Stimulated activated naive CD4-positive, alpha-beta T cell treated with Interleukin-2 at 50 U/mL for 16 hours (primary cell): ENCODE data around the gene ESPN.
A peak's percentile ranks its signal among the peaks of the same experiment; 100 is the strongest.
"Not testable (repeated sequence)": the region's sequence is repeated elsewhere in the genome, so short reads cannot be mapped to it uniquely, and the experiment has no call there.

Experiments used
- DNase-seq: peaks from one replicate; lab custom pipeline; 2025; lab: John Stamatoyannopoulos, UW

Gene ESPN

GRCh38 chr1:6485168-6486101 is 60.9 kb downstream of the ESPN start:
- DNase-seq: no peak

DNA sequence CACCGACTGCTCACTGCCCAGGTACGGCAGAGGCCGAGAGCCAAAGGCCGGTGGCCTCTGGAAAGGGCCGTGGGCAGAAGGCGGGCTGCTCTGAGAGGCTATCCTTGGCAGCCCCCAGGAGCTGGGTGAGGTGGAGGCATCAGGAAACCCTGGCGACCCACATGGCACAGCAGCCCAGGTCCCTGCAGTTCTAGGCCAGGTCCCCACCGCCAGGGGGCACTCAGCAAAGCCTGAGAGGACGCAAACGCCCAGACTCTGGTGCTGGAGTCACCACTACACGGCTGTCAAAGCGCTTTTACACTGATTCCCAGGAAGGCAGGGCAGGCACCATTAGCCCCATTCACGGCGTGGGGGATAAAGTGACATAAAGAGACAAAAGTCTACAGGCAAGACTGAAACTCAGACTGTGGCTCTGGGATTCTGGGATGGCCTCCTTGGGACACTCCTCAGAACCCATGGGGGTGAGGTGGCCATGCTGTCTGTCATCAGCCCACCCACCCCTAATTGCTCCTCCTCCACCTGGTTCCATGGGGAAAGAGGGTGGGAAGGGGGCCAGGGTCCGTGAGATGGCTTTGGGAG is 61.9 kb downstream of the ESPN start:
- DNase-seq: peak; percentile 83

GRCh38 chr1:6487804-6488484 is 63.4 kb downstream of the ESPN start:
- DNase-seq: no peak

DNA sequence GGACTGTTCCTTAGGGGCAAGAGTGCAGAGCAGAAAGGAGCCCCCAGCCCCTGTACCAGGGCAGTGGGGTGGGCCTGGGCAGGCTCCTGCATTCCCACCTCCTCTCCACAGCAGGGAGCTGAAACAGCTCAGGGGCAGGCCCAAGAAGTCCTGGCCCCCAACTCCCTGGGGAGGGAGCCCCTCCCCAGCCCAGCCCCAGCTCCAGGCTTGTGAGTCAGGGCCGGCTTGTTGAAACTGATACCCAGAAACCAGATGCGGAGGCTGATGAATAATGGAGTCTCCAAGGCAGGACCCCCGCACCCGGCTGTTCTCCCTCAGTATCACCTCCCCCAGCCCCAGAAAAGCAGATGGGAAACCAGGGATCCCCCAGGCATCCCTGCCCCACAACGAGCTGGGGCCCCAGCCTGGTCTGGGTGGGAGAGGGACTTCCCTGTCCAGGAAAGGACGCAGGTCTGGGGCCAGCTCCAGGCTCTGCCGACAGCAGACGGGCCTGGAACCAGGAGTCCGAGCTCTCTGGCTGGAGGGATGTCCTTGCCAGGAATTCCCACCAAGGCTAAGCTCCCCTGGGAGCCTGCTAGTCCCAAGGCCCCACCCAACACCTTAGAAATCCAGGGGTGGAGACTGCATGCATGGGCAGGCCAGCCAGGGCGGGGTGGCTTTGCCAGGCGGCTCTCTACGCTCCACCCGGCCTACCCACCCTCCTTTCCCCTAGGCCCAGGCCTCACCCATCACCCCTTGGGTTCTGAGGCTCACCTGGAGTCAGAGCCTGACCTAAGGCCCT is 64.2 kb downstream of the ESPN start:
- DNase-seq: no peak

- DNase-seq: no peak
Observed at GRCh38 chr1:6489383-6489765, 64.8 kb downstream of the ESPN start.

- peak; percentile 70 for DNase-seq
Observed at GRCh38 chr1:6489799-6490180, 65.2 kb downstream of the ESPN start.

DNA sequence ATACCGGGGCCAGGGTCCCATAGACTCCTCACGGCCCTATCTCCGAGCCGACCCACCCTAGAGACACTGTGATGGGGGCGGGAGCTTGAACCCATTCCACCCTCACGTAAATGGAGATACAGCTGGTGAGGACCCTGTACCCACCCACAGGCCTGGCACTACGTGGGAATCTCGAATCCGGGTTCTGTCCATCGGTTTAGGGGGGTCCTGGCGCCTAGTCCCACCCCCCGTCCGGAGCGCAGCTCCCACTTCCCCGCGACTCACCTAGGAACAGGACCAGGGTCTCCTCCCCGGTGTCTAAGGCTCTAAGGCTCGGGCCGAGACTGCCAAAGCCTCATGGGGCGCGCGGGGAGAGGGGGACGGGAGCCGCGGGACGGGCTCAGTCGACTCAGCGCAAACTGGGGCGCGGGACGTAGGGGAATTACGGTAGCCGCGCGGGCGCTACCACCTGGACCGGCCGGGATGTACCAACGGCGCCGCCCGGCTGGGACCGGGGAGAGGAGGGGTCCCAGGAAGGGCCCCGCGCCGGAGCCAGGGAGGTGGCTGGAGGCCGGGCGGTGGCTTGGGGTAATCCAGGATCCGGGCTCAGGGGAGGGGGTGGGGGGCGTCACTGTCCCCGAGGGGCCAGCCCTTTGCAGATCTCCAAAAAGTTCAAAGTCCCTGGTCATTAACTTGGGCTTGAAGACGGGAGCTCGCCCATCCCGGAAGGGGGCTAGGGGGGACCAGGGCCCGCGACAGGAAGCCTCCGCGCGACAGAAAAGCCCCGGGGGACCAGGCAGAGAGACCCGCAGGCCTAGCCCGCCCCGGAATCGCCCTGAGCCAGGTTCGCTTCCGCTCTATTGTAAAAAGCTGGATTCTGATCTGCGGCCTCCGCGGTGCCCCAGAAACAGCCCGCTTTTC is 65.9 kb downstream of the ESPN start:
- peak; percentile 48 for DNase-seq

GRCh38 chr1:6491081-6491449 is 66.5 kb downstream of the ESPN start:
- no peak for DNase-seq

DNA sequence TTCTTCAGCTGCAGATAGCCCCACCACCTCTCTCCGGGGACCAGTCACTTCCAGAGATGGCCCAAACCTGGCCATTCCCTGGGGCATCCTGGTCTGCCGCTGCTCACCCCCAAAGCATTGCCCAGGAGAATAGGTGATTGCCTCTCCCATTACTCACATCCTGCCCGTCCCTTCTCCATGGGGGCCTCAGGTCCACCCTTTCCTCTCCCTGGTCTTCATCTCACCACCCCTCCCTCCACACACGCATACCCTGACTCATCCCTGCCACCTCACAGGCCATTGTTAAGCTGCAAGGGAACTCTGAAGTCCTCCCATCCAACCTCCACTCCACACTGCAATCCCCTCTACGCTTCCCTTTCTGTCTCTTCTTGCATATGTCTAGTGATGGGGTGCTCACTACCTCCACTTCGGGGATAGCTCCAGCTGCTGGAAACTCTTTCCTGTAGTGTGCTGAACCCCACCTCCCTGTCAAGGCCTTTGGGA is 66.9 kb downstream of the ESPN start, which contains the start of gene PLEKHG5:
PLEKHG5 (minus strand) TSS at position 188 of the 483 bp plus-strand sequence. CDS start 14,096 bp downstream, outside the sequence.
- no peak for DNase-seq

- DNase-seq: no peak
Observed at GRCh38 chr1:6491966-6492365, 67.4 kb downstream of the ESPN start.

GRCh38 chr1:6493834-6494223 is 69.3 kb downstream of the ESPN start:
- not testable (repeated sequence) for DNase-seq

GRCh38 chr1:6494627-6495026 is 70.1 kb downstream of the ESPN start:
- DNase-seq: no peak

- no peak for DNase-seq
Observed at GRCh38 chr1:6495041-6495441, 70.5 kb downstream of the ESPN start.

DNA sequence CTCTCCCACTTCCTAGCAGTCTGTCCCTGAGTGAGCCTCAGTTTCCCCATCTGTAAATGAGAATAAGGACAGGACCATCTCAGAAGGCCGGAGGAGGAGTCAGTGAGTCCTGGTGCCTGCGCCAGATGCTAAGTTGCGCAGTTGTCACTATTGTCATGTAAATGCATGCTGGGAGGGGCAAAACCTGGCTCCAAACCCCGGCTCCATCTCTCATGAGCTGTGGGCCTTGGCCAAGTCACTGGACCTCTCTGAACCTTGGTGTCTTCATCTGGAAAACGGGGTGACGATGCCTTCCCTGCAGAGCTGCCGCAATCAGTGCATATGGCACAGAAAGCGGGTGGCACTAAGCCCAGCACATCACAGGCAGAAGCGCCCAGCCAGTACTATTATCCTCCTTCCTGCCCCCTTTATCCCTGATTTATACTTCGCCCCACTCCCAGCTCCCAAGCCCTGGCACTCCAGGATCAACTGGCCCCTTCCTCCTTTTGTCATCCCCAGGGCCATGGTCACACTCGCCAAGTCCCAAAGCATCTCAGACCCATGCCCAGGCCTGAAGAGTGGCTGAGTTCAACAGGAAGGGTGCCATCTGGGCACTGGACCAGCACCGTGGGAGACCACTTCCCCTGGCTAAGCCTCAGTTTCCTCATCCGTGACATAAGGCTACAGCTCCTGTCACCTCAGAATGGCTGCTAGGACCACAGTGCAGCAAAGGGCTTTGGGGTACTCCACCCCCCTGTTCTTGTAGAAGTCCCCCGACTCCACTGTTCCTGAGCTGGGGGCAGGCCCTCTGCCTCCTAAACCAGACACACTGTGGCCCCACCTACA is 71.2 kb downstream of the ESPN start:
- DNase-seq: no peak

GRCh38 chr1:6496365-6496721 is 71.8 kb downstream of the ESPN start:
- no peak for DNase-seq

DNA sequence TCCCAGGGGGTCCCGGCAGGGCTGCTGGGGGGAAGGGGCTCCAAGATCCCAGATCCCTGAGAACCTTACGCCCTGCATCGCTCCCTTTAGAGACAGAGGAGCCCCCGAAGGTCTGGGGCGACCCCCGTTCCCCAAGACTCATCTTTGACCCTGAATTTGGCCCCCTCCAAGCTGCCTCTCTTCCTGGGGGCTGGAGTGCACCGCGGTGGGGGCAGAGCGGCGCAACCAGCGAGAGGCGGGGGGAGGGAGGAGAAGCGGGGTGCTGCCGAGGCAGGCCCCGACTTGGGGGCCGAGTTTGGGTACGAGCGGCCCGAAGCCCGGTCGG is 72.3 kb downstream of the ESPN start:
- DNase-seq: no peak

- DNase-seq: peak; percentile 61
Observed at GRCh38 chr1:6497215-6497866, 72.8 kb downstream of the ESPN start.

- DNase-seq: no peak
Observed at GRCh38 chr1:6497867-6498575, 73.4 kb downstream of the ESPN start.

DNA sequence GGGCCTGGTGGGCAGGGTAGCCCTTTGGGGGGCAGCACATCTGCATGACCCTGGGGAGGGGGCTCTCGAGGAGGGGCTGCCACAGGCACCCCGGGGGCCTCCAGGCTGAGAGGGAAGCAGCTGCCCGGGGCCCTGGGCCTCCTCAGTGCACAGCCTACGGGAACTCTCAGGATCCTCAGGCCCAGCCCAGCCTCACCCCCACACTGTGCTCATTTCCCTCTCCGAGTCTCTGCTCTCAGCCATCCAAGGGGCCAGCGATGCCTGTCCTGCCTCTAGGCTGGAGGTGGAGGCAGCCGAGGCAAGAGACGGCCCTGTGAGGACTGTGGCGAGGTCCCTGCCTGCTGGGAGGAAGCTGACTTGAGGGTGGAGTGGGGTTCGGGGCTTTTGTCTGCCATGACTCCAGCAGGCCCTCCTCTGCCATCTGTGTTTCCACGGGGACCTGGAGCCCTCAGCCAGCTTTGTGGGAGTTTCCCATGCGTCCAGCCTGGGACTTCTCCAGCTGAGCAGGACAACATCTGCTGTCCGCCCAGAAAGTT is 74.1 kb downstream of the ESPN start:
- no peak for DNase-seq
